Ecto neural progenitor cell (in vitro differentiated cells): ENCODE results near the gene KANK2.
"Not testable (repeated sequence)": the region's sequence is repeated elsewhere in the genome, so short reads cannot be mapped to it uniquely, and the experiment has no call there.

Experiments
- DNase-seq: peaks from one replicate; pipeline ENCODE4 v3.0.0-alpha.2; 2018; ENCODE audit warnings: low spot score

The KANK2 gene

DNA sequence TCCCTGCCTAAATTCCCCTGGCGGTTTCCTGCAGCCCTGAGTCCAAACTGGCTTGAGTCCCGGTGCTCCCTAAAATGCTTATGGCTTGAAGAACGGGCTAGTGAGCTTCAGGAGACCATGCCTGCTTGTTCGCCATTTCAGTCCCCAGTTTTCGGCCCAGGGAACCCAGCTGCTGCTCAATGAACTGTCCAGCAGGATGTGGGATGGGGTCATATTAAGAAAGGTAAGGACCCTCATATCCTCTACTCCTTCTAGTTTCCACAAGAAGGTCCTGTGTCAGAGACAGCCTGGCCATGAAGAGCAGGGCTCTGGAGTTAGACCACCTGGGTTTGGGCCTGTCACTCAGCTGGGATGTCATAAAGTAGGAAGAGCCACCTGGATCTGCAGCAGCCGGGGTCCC lies 24.8 kb downstream of the KANK2 start:
- no peak for DNase-seq

DNA sequence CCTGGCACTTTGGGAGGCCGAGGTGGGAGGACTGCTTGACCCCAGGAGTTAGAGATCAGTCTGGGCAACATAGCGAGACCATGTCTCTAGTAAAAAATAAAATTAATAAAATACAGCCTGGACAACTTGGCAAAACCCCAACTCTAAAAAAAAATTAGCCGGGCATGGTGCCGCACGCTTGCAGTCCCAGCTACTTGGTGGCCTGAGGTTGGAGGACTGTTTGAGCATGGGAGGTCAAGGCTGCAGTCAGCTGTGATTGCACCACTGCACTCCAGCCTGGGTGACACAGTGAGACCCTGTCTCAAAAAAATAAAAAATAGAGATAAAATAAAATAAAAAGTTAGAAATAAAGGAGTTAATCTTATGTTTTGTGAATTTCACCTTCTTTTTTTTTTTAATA lies 26.2 kb downstream of the KANK2 start:
- DNase-seq, result no peak

DNA sequence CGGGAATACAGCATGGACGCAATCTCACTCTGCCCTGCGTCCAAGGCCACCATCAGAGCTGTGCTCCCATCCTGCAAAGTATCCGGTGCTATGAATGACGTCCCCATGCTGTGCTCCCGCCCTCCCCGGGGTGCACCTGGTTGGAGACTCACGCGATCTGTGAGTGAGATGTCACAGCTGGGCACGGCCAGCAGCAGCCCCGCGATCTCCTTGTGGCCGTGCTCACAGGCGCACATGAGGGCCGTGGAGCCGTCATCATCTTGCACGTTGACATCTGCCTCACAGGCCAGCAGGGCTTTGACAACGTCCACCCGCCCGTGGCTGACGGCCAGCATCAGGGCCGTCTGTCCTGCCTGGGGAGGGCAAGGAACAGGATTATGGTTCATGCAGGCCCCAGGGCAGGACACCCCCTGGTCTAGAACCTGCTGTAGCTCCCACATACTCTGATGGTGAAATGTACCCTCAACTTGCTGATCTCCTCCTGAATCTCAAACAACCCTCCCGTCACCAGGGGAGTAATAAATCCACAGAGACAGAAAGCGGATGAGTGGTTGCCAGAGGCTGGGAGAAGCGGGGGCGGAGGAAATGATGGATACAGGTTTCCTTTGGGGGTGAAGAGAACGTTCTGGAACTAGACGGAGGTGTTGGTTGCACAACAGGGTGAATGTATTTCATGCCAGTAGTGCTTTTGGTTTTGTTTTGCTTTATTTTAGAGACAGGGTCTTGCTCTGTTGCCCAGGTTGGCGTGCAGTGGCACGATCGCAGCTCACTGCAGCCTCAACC lies 27.3 kb downstream of the KANK2 start:
- no peak for DNase-seq

DNA sequence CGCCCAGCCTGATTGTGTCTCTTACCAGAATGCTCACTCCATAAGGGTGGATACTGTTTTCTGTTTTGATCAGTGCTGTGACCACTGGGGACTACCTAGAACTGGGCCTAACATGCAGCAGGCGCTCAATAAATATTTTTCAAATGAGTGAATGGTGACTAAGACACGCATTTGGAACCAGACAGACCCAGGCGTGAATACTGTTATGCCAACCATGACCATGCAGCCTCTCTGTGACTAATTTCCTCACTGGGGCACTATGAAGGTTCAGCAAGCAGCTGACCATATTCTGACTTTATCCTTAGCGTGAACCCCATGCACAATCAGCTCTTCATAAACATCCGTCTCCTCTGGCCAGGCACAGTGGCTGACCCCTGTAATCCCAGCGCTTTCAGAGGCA lies 28.8 kb downstream of the KANK2 start:
- DNase-seq, result no peak

DNA sequence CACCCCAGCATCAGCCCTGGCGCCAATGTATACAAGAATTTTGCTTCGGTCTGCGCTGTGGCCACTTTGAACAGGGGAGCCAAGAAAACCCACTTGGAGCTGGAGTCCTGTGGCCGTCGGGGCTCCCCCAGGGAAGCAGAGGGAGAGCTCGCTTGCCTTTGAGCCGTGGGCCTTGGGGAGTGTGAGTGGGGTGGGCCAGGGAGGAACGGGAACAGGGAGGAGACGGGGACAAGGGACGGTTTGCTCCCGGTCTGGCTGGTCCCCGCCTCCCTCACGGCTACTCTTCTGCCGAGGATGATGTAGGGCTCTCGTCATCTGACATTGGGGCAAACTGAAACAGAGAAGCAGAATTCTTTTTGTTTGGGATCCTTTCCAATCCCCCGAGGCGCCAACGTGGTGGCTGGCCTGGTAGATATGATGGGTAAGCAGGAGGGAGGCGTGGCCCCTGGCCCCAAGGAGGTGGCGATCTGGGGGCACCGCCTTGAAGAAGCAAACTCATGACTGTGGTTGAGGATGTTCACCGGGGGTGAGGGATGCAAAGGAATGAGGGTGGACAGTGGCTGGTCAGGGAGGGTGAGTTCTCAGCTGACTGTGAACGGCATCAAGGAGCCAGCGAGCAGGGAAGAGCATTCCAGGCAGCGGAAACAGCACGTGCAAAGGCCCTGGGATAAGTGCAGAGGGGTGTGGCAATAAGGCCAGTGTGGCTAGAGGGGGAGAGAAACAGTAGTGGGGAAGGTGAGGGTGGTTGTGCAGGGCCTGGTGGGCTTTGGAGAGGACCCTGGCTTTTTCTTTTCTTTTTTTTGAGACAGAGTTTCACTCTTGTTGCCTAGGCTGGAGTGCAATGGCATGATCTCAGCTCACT lies 30.8 kb downstream of the KANK2 start:
- DNase-seq, result no peak

DNA sequence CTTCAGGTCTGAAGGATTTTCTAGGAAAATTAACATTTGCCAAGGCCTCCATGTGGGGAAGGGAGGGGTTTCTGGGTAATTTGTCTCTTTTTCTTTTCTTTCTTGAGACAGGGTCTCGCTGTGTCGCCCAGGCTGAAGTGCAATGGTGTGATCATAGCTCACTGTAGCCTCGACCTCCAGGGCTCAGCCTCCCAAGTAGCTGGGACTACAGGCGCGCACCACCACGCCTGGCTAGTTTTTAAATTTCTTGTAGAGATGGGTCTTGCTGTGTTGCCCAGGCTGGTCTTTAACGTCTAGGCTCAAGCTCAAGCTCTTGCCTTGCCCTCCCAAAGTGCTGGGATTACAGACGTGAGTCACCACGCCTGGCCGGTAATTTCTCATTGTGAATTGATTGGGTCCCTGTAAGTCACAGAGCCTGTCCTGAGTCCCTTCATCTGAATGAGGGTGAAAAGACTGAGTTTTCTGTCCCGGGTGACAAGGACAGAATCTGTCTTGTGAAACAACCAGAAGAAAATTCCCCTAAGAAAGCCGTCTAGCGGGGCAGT lies 31.8 kb downstream of the KANK2 start:
- no peak for DNase-seq

DNA sequence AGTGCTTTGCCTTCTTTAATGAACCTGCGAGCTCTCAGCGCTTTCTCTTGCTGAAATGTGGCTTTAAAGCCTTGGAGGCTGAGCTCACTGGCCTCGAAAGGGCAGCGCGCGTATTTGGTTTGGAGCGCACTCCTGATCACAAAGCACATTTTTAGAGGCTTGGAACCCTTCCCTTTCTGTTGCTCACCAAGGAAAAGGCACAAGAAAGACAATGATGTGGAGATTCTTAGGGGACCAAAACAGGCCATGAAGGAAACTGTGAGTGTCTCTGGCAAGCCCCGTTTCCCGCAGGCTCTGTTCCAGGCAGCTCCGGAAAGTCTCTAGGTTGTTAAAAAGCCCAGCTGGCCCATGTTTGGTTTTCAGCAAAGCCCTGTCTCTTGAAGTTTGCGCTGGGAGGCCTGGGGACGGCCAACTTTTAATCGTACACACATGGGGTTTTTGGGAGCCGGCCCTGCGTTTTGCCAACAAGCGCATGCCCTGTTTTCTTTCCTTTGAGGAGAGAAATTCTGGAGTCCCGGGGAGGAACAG lies 32.4 kb downstream of the KANK2 start:
- no peak for DNase-seq

DNA sequence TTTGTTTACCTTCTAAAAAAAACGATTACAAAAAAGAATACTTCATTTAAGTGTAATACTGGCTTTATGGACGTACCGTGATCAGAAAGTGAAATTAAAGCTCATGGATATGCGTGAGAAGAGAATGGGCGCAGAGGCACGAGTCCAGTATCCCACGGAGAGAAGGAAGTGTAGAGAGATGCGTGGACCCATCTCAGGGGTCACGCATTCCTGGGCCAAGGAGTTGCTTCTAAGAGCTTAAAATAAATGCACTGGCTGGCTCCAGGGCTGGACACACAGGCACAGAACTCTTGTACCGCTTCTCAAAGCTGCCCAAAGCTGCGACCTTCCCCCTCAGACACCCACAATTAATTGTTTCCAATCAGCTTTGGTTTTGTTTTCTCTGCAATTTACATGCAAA lies 33.0 kb downstream of the KANK2 start:
- no peak for DNase-seq

DNA sequence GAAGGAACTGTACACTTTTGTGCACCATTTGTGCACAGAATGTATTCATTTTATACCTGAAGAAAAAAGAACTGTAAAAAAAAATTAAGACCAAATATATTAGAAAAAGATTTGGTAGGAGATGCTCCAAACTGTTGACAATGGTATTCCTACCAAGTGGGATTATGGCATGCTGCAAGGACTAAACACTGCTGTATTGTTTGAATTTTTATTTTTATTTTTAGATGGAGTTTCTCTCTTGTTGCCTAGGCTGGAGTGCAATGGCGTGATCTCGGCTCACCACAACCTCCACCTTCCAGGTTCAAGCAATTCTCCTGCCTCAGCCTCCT lies 36.9 kb downstream of the KANK2 start:
- not testable (repeated sequence) for DNase-seq

DNA sequence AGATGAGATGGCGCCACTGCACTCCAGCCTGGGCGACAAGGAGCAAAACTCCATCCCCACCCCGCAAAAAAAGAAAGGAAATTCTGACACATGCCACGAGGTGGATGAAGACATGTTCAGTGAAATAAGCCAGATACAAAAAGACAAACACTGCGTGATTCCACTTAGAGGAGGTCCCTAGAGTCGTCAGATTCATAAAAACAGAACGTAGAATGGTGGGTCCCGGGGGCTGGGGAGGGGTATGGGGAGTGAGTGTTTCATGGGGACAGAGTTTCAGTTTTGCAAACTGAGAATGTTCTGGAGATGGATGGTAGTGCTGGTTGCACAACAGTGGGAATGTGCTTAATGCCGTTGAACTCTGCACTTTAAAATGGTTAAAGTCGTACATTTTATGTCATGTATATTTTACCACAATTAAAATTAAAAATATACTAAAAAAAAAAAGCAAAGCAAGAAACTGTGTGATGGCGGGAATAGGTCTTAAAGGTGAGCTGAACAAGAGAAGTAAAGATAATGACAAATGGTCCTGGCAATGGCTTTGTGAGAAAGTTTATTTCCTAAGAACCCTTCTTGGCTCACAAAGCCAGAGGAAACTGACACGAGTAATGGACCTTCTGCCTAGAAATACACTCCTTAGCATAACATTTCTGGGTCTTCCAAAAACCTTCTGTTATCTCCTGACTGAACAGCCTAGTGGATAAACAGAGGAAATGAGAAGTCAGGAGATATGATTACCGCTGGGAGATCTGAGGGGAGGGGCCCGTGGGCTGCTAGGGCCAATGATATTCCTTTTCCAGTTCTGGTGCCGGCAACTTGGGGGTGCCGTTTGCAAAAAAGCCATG lies 37.5 kb downstream of the KANK2 start:
- DNase-seq, result no peak

DNA sequence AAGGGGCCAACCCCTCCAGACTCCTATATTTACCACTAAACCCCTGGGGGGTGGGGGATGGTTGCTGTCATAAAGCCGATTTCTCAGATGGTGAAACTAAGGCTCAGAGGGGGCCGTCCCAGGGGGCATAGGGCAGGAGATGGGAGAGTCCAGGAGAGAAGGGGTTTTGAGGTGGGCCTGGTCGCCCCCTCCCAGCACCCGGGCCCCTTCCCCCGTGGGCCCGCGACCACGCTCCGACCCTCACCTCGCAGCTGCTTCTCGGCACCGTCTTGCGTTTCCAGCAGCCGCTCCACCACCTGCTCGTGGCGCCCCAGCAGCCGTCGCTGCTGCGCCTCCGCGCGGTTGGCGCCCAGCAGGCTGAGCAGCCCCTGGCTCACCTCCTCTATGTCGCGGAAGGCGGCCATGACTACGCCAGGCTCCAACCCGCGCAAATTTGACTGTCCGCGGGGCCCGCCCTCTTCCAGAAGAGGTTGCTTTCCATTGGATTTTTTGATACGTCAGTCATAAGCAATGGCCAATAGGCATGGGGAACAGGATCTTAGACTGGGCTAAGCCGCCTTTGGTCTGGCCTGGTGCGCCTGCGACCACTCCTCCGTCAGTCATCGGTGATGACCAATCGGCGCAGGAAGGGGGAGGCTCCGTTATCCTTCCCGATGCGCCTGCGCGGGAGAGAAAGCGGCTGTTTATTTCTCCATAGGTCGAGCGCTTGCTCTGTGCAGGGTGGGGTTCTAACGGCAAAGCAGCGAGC lies 41.8 kb downstream of the KANK2 start, which contains the start of gene SPC24:
Gene SPC24, minus strand, starts transcription at position 410 of the 748 bp plus-strand sequence. Its CDS starts 6 bp downstream, at position 404.
- DNase-seq, result peak; percentile 97

DNA sequence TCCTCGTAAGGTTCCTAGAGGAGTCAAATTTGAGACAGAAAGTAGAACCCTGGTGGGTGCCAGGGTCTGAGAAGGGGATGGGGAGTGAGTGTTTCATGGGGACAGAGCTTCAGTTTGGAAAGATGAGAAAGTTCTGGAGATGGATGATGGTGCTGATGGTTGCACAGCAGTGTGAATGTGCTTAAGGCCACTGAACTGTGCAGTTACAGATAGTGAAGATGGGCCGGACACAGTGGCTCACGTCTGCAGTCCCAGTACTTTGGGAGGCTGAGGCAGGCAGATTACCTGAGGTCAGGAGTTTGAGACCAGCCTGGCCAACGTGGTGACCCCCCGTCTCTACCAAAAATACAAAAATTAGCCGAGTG lies 42.7 kb downstream of the KANK2 start:
- no peak for DNase-seq

DNA sequence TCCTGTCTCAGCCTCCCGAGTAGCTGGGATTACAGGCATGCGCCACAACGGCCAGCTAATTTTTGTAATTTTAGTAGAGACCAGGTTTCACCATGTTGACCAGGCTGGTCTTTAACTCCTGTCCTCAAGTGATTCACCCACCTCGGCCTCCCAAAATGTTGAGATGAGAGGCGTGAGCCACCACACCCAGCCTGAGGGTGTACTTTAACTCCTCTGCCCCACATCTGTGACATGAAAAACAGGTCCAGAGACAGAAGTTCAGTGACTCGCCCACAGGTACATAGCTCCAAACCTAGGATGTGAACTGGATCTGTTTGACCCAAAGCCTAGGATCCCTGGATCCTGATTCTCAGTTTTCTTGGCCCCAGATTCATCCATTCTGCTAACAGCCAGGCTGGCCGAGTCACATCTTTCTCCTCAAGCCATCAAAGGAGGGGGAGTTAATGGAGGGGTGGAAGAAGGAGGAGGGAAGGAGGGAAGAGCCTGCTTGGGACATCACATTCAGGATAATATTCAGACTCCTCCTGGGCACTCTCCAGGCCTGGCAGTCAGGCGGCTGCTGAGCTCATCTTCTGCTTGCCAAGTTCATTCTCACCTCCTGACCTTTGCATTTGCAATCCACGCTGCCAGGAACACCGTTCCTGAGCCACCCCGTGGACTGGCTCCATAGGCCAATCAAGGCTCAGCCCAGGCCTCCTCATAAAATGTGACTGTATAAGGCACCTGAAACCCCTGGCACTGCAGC lies 44.9 kb downstream of the KANK2 start:
- DNase-seq, result no peak

DNA sequence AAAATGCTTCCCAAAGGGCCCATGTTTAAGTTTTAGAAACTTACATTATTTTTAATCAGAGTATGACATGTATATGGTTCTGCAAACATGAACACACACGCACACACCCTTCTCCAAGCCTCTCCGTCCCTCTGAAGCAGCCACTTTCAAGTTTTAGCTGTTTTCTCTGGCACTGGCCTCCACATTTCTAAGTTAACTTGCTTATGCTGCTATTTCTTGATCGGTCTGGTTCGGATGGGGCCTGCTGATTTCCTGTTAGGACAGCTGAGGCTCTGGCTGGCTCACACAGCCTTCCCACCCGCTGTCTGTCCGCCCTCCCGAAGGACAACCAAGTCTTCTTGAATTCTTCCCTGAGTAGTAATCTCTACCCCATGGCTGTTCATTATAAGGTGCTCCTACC lies 46.2 kb downstream of the KANK2 start:
- DNase-seq, result no peak

DNA sequence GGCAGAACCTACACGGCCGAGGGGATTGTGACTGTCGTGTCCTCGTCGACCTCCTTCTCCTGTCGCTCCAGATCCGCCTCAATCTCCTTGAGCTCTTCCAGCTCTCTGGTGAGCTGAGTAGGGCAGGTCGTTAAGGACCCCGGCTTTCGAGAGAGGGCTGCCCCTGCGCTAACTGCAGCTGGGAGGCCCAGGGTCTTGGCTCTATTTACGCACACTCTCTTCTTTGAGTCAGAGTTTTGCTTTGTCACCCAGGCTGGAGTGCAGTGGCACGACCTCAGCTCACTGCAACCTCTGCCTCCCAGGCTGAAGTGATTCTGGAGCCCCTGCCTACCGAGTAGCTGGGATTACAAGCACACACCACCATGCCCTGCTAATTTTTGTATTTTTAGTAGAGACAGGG lies 49.3 kb downstream of the KANK2 start:
- DNase-seq, result no peak

DNA sequence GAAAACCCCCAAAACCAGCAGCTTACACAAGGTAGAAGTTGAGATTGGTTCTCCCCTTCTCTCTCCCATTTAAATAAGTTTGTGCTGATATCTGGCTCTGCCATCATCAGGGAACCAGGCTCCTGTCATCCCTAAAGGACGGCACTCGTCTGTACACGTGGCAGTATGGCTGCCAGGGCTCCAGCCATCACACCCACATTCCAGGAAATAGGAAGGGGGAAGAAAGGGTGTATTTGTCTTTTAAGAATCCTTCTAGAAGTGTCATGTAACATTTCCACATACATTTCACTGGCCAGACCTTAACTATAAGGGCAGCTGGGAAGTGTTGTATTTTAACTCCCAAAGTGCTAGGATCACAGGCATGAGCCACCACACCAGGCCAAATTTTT lies 51.8 kb downstream of the KANK2 start:
- no peak for DNase-seq

DNA sequence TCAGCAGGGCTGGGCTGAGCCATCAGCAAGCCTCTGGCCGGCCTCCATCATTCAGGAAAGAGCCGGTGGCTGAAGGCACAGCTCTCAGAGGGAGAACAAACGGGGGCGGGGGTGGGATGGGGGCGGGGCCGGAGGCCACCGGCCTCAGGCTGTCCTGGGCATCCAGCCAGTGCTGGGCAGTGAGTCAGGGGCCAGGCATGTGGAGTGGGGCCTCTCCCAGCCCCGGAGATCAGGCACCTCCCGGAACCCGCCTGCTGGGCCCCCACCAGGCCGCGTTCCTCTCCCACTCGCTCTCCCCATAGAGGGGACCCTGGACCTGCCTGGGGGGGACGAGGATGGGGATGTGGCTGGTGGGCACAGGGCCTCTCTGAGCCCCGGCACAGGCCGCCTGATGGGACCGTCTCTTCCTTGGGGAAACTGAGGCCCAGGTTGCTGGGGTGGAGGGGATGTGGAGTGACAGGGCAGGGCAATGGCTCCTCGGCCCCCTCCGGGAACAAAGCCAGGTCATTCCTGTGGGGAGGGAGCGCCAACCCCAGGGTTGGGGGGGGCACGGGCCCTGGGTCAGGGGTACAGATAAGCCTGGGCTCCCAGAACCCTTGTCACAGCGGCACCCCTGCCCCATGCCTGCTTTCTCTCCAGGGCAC lies 54.7 kb downstream of the KANK2 start:
- DNase-seq, result peak; percentile 82

DNA sequence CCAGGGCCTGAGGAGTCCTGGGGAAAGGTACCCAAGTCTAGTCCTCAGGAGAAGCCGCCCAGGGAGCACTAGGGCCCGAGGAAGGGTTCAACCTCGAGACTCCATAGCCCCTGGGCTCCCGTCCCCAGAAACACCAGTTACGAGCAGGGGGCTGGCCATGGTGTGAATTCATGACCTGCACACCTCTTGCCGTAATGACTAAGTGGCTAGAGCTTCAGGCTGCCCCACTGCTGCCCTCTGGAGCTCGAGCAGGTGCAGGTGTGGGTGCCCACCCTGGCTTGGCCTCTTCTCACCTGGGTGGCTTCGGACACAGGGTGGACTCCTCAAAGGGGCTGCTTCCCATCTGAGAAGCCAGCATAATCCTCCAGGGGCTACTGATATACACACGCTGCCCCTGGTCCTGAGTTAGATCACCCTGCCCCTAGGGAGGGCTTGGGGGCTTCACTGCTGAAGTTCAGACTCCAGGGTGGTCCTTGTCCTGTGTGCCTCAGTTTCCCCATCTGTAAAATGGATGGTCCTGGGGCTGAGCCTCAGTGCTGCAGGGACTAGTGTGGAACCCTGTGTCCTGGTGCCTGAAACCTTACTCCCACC lies 55.3 kb downstream of the KANK2 start:
- no peak for DNase-seq

DNA sequence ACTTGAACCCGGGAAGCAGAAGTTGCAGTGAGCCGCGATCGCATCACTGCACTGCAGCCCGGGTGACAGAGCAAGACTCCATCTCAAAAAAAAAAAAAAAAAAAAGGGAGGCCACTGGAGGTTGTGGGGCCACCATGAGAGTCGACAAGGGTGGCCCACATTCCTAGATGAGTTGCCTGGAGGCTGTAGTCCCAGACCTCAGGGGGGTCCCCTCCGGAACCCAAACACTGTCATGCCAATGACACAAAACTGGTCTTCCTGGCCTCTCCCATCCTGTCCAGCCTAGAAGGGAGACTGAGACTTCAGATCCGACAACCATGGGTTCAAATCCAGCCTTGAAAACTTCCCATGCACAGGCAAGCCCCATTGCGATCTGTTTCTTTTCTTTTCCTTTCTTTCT lies 56.4 kb downstream of the KANK2 start:
- DNase-seq, result no peak
